Measurements from ENCODE around the gene BRCA2.

Gene BRCA2

DNA sequence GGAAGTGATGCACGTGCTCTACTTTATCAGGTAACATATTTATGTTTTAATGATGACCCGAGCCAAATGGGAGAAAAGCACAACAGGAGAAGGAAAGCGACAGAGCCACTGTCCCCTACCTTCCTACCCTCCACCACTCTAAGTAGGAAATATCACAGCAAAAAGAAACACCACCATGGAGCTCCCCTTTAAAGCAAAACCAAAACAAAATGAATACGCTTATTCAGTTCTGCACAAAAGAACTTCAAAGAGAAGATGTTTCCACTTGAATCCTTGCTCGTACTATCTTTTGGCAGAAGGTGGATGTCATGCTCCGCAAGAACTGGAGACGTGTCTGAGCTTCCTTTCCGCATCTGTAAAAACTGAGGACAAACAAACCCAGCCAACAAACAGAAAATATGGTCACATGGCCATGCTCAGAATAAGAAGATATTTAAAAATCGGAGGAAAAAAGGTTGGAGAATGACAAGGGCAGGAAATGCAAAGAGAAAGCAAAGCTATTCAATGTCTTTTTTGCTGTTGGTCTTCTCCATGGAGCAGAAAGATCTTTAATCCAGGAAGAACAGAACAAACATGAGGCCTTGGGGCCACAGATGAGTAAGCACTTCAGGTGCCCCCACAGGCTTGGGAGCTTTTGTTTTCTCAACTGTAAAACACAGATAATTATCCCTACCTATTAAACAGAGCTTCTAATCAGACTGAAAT, 93.1 kb downstream of the BRCA2 start:
- no peak overlapping the region for H3K4me3 ChIP-seq (ENCODE audit: low read depth, low read length)
- TF ChIP-seq, protein P1, sequence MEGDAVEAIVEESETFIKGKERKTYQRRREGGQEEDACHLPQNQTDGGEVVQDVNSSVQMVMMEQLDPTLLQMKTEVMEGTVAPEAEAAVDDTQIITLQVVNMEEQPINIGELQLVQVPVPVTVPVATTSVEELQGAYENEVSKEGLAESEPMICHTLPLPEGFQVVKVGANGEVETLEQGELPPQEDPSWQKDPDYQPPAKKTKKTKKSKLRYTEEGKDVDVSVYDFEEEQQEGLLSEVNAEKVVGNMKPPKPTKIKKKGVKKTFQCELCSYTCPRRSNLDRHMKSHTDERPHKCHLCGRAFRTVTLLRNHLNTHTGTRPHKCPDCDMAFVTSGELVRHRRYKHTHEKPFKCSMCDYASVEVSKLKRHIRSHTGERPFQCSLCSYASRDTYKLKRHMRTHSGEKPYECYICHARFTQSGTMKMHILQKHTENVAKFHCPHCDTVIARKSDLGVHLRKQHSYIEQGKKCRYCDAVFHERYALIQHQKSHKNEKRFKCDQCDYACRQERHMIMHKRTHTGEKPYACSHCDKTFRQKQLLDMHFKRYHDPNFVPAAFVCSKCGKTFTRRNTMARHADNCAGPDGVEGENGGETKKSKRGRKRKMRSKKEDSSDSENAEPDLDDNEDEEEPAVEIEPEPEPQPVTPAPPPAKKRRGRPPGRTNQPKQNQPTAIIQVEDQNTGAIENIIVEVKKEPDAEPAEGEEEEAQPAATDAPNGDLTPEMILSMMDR (IDR thresholded peaks at IDR 0.05; ENCODE audit: insufficient read depth, low read length, missing control alignments) = no peak
- no peak for DNase-seq (ENCODE audit: low read depth, low spot score)
- ChIA-PET CTCF (interaction anchor here (0.9 to 1.7 kb wide), 3 partner anchors 28 to 40 kb away, joined by 3 to 4 read pairs (median 4); no protein-coding TSS in a partner anchor), POLR2A (no interaction called here)

DNA sequence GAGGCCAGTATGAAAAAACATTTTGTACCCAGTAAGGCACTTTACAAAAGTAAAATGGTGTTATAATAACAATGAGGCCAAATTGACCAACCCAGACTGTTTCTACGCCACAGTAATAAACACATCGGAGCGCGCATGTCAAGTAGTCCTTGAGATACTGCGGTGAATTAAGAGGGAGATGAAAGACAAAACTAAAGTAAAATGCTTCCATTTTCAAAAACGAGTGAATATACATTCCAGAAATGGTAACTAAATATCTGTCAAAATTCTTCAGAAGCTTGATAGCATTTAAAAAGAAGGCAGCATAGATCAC, 93.6 kb downstream of the BRCA2 start:
- ChIA-PET POLR2A (no interaction called here), CTCF (interaction anchor here (0.9 to 1.7 kb wide), 3 partner anchors 28 to 39 kb away, joined by 3 to 4 read pairs (median 4); no protein-coding TSS in a partner anchor)
- H3K4me3 ChIP-seq (ENCODE audit: low read depth, low read length) = no peak overlapping the region
- TF ChIP-seq, protein P1 (IDR thresholded peaks at IDR 0.05; ENCODE audit: insufficient read depth, low read length, missing control alignments) = no peak
- no peak for DNase-seq (ENCODE audit: low read depth, low spot score)

DNA sequence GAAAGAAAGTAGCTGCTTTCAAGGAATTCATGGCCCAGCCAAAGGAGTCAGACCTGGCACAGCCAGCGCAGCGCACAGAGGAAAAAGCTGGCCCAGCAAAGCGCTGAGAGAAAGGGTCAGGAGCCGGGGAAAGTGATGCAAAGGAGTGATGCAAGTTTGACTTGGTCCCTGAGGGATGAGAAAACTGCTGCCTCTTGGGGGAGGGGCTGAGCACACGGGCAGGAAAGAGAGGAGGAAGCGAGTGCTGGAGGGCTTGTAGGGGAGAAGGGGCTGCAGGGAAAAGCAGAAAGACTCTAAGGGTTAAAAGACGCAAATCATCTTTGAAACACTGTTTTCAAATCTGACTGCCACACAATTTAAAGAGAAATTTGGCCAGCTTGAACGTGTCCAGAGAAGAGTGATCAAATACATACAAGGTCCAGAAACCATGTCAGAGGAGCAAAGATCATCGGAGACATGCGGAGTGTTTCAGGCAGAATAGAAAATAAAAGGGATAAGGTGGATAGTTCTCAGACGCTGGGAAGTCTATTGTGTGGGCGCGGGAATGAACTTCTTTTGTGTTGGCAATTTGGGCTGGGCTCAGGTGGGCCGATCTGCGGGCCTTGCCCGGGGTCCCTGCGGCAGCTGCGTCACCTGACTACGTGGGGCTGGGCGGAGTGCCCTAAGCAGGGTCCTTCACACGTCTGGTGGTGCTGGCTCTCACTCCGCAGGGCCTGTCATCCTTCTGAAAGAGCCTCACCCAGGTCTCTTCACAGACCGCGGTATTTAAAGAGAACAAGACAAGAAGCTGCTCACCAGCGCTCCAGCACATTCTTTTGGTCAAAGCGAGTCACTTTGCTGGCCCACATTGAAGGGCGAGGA, 94.5 kb downstream of the BRCA2 start:
- DNase-seq (ENCODE audit: low read depth, low spot score) = no peak
- POLR2A ChIA-PET = no interaction called here

DNA sequence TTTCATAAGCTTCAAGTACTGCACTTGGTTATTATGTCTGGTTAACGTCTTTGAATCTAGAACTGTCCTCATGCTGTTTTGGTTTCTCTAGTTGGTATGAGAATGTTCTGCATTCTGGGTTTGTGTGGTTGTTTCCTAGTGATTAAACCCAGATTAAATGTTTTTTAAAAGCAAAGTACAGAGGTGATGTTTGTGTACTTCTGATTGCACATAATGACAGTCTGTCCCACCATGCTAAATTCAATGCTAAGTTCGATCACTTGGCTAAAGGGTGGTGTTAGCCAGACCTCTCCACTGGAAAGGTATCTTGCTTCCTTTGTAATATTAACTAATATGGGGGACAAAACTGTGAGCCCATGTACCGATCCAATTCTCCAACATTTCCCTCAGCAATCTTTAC, 98.0 kb downstream of the BRCA2 start:
- TF ChIP-seq, protein P1 (IDR thresholded peaks at IDR 0.05; ENCODE audit: insufficient read depth, low read length, missing control alignments) = no peak
- ChIA-PET CTCF (no interaction called here), POLR2A (no interaction called here)
- no peak overlapping the region for H3K4me3 ChIP-seq (ENCODE audit: low read depth, low read length)
- no peak for DNase-seq (ENCODE audit: low read depth, low spot score)

More for the DNA sequence above, 94.5 kb downstream of the BRCA2 start:
- TF ChIP-seq, protein P1 (IDR thresholded peaks at IDR 0.05; ENCODE audit: insufficient read depth, low read length, missing control alignments) = no peak
- CTCF ChIA-PET = interaction anchor here (1.6 to 1.7 kb wide), 2 partner anchors 29 to 32 kb away, joined by 4 read pairs; no protein-coding TSS in a partner anchor
- no peak overlapping the region for H3K4me3 ChIP-seq (ENCODE audit: low read depth, low read length)

DNA sequence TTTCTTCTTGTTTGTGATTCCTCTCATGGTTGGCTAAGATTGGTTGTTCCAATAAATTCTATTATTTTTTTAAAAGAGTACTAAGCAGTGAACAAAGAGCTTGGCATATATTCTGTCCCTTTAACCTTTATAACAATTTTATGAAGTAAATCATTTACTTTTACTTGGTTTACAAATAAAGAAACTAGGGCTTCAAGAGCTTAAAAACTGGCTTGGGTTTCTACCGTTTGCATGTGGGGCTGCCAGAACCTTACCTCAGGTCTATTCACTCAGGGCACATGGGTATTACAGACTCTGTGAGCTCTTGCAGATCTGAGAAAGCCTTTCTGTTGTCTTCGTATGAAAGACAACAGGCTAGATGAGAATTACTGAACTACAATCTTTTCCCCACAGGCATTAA, 99.3 kb downstream of the BRCA2 start:
- POLR2A ChIA-PET = no interaction called here
- TF ChIP-seq, protein P1 (IDR thresholded peaks at IDR 0.05; ENCODE audit: insufficient read depth, low read length, missing control alignments) = no peak
- no peak overlapping the region for H3K4me3 ChIP-seq (ENCODE audit: low read depth, low read length)
- no peak for DNase-seq (ENCODE audit: low read depth, low spot score)
- CTCF ChIA-PET = interaction anchor here (0.8 to 1.0 kb wide), 3 partner anchors 10 to 14 kb away, joined by 3 to 4 read pairs (median 3); partner anchors contain the start of gene N4BP2L1

DNA sequence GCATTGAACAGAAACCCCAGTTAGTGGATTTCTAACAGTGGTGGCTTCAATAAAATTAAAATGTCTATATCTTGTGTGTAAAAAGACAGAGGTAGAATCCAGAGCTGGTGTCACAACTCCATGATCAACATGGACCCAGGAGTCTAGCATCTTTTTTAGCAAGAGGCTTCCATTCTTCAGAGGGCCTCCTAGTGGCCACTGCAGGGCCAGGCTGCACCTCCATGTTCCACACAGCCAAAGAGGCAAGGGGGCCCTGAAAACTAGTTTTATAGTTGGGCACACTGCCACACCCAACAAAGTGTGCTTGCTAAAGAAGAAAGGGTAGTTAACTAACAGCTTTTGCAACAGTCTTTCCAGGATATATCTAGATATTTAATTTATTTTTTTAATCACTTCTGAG, 99.7 kb downstream of the BRCA2 start:
- no peak for DNase-seq (ENCODE audit: low read depth, low spot score)
- CTCF ChIA-PET = interaction anchor here (0.8 to 1.0 kb wide), 3 partner anchors 10 to 13 kb away, joined by 3 to 4 read pairs (median 3); partner anchors contain the start of gene N4BP2L1
- TF ChIP-seq, protein P1 (IDR thresholded peaks at IDR 0.05; ENCODE audit: insufficient read depth, low read length, missing control alignments) = peak; percentile 34
- POLR2A ChIA-PET = no interaction called here
- no peak overlapping the region for H3K4me3 ChIP-seq (ENCODE audit: low read depth, low read length)

Data from AG04449 (cell line).